HG03039 (cell line): ENCODE results near the gene POLN.

Experiments used
- ATAC-seq: cut with Tn5 transposase; IDR thresholded peaks from one replicate; pipeline ENCODE4 v1.9.1; 2021; ENCODE audit warnings: mild to moderate bottlenecking, moderate library complexity; ENCODE audit not compliant: unreplicated experiment

POLN gene

DNA sequence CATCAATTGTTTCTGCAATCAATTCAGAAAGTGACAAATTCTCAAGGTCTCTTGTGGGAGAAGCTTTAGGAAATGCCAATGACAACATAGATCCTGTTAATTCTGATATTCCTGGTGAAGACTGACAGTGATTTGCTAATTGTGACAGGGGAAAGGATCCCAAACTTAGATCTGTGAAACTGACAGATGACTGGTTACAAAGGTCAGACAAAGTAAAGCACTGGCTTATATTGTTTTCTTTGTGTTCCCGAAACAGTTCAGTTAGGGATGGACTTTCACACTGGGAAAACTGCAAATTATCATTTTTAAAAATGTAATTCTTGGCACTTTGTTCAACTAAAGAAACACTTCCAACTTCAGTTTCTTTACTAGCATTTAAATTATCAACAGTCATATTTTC lies 152.7 kb downstream of the POLN start:
- ATAC-seq = no peak

DNA sequence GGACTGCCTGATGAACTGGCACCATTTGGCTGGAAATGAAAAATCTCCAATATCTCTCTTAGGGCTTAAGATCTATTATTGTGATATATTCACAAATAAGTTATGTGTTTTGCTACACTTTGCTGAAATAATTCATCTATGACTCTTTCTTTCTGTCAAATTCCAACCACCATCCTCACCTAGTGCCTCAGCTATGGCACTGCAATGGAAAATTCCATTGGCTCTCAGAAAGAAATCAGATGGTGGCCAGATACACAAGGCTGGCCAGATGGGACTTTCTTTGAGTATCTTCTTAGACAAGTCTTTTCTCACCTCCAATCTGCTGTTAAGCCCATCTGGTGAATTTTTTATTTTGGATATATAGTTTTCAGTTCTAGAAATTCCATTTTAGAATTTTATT lies 154.8 kb downstream of the POLN start:
- ATAC-seq = no peak

DNA sequence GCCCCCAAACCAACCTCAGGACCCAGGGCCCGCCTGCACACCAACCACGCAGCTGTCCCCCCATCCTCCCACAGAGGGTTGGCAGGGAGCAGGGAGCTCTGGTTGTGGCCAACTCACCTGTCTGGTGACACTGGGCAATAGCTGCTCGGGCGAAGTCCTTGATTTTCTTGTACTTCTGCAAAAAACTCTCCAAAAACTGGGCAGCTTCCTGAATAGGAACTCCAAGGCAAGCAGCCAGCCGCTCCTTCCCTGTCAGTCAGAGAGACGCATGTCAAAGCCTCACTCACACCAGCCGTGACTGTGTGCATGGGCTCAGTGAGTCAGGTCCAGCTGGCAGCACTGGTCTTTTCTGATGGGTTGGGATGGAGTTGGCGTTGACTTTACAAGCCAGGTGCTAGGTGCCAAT lies 156.4 kb downstream of the POLN start:
- no peak for ATAC-seq

DNA sequence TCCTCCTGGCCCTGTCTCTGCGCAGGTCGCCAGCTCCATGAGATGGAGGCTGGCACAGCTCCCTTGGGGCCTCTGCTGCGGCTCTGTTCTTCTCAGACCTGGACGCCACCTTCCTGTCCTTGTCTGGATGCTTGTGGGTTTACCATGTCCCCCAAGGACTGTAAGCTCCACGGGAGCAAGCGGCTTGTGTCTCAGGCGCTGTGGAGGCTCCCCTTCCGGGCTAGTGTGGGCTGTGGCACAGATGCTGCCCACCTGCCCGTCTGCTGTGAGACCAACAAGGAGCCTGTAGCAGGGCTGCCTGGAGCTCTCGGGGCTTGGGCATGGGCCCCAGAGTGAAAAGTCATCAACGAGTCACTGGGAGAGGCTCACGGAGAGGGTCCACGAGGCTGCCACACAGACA lies 157.6 kb downstream of the POLN start:
- no peak for ATAC-seq

DNA sequence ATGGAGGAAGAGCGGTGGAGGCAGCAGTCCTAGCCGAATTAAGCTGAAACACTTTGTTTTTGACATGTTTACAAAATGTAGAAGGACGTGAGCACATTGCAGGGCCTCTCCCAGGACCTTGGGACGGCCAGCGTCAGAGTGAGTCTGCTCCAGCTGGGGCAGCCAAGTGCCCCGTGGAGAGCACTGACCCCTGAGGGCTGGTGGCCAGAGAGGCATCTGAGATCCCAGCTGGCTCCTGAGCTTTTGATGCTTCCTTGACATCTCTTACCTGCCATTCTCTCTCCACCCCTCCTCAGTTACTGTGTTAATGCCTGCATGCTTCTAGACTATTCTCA lies 158.1 kb downstream of the POLN start:
- no peak for ATAC-seq

DNA sequence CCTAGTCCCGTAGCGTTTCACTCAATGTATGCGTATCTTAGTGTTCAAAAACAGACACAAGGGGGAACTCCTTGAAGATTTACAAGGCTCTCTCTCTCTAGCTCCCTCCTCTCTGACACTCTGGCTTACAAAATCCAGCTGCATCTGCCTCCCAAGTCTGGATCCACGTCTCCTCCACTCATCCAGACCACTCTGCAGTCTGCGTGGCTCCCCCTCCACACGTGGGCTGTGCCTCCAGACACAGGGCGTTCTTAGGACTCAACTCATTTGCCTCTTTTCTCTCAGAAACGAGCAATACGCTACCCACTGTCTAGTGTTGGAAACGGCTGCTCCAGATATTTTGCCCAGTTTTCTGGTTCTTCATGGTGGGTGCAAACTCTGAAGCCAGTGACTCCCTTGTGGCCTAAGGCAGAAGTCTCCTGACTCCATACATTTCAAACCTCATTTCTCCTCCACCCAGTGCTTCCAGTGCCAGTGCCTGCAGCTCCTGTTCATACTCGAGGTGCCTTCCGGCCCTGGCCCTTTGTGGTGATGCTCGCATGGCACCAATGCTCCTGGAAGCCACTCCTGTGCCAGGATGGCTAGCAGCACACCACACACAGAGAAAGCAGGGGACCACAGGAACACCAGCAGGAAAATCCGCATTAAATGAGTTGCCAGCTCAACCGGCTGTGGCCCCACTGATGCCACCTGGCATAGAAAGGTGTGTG lies 158.7 kb downstream of the POLN start:
- no peak for ATAC-seq

DNA sequence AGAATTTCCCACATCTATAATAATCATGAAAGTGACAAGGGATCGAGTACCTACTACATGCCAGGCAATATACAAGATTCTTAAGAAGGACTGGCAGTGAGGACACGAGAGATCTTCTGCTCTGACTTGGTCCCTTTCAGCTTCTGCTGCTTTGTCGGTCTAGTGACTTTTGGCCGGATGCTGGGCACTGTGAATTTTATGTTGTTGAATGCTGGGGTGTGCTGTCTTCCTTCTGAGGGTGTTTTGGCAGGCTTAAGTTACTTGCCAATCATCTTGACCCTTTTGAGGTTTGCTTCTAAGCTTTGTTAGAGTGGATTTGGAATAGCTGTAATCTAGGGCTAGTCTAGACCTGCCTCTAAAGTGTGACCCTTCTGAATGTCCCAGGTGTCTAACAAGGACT lies 159.3 kb downstream of the POLN start:
- no peak for ATAC-seq

DNA sequence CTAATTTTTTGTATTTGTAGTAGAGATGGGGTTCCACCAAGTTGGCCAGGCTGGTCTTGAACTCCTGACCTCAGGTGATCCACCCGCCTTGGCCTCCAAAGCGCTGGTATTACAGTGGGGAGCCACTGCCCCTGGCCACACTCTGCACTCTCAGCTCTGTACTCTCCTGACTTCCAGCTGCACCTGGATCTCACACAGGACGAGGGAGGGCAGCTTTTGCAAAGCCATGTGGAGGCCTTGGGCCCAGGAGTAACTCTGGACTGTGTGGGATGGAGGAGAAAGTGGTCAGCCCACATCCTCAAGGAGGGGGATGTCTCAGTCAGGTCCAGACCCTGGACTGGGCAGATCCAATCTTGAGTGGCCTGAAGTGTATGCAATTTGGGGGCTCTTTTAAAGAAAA lies 159.8 kb downstream of the POLN start:
- ATAC-seq = no peak

DNA sequence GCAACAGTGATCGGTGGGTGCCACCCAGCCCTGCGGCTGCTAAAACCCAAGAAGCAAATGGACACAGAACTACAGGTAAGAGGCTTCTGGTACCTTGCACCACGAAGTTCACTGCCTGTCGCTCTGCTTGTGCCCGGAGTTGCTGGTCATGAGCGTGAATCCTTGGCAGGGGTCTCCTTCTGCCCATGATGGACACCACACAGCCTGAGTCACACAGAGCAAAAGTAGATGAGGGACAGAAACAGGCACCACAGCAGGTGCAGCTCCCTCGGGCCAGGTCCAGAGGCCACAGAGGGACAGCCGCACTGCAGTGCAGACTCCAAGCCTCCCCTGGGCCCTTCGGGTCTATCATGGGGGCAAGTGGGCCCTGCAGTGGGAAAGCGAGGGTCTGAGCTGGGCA lies 160.4 kb downstream of the POLN start:
- no peak for ATAC-seq

DNA sequence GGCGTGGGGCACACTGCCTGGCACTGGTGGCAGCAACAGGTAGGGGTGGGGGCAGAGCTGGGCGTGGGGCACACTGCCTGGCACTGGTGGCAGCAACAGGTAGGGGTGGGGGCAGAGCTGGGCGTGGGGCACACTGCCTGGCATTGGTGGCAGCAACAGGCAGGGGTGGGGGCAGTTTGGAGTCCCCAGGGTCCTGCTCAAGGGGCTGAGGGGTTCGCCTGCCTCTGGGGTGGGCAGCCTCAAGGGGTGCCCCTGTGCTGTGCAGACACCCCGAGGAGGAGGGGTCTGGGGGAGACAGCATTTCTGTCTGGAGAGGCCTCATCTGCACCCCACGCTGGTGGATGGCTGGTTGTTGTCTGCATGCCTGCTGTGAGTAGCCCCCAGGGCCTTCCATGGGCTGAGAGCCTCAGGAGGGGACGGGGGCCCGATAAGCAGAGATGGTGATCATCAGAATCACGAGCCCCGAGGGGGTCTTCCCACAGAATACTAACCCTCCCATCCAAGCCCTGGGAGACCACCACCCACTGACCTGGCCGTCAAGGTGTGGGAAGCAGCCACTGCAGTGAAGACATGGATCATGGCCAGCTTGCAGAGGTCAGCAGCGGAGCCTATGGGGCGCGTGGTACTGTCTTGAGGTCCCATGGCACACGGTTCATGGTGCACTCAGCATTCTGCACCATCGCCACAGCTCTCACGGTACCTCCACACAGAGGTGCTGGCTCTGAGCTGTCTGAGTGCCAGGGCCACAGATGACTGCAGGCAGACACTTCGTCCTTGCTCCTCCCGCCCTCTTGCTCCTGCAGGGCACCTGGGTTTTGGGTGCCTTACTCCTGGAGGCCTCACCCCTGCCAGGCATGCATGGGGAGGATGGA lies 161.3 kb downstream of the POLN start:
- no peak for ATAC-seq

DNA sequence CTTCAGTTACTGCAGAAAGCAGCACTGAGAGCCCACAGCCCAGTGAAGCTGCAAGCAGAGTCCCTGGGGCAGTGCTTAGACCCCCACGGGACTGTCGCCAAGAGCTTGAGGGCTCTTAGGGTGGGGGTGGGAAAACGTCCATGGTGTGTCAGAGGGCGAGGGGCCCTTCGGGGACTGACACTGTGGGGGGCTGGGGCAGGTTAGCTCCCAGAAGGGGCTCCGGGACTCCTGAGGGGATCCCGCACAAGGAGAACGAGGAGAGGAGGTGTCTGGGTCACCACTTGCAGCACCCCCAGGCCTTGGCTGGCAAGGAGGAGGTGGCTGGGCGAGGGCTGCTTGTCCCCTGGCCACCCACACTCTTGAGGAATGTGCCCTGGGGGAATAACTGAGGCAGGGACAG lies 162.0 kb downstream of the POLN start:
- no peak for ATAC-seq

DNA sequence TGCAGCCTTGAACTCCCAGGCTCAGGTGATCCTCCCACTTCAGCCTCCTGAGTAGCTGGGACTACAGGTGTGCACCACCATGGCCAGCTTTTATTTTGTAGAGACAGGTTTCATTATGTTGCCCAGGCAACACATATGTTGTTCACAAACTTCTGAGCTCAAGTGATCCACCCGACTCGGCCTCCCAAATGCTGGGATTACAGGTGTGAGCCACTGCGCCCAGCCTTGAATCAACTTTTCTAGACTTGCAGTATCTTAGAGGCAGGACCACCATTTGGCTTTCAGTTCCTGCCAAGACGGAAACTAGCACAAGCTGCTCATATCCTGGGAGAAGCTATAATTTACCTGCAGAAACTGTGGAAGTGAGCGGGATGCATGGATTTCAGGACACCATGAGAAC lies 162.9 kb downstream of the POLN start:
- no peak for ATAC-seq

DNA sequence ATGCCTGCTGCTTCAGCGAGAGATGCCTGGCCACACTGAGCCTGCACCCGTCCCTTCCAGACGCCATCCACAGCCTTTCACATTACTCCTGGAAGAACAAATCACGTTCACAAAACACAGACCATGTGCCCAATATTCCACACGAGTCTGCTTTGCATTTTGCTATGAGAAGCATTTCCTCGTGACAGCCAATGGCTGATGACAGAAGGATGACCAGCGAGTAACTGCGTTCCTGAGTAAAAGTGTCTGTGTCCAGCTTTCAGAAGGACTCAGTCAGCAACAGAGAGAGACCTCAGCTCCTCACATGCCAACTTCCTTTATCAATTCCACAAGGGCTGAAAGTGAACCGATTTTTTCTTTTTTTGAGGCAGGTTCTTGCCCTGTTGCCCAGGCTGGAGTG lies 163.3 kb downstream of the POLN start:
- ATAC-seq = no peak

DNA sequence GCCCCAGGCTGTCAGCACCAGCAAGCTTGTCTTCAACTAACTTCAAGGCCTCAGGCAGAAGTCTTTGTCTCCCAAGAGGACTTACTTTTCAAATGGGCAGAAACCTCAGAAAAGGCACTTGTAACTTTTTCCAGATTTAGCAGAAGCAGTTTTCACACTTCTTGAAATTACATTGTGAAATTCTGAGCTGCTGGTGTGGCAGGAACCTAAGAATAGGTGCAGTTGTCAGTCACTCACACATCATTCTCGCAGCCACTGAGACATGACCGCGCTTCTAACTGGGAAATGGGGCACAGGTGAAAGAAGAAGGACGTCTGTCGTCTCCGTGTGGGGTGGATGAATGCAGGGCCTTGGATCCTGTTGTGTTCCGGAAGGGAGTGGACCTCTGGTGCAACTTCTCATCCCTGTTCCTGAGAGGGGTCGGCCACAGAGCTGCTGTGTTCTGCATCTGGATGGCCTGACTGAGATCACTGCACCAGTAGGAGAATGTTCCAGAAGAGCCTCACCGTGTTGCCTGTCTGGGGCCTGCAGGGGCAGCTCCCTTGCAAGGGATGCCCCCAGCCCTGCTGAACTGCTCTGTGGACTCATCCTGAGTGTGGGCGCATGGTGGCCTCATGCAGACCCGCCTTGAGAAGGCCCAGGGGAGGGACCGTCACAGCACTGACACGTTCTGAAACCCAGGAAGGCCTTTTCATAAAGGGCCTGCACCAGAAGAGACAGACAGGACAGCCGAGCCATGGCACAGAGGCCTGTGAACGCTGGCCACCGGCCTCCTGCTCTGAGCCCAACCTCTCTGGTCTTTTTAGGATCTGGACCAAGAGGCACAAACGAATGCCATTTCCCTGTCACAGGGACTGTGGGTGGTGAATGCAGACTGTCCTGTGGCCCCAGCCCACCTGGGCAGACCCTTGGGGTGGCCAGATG lies 164.1 kb downstream of the POLN start:
- no peak for ATAC-seq

DNA sequence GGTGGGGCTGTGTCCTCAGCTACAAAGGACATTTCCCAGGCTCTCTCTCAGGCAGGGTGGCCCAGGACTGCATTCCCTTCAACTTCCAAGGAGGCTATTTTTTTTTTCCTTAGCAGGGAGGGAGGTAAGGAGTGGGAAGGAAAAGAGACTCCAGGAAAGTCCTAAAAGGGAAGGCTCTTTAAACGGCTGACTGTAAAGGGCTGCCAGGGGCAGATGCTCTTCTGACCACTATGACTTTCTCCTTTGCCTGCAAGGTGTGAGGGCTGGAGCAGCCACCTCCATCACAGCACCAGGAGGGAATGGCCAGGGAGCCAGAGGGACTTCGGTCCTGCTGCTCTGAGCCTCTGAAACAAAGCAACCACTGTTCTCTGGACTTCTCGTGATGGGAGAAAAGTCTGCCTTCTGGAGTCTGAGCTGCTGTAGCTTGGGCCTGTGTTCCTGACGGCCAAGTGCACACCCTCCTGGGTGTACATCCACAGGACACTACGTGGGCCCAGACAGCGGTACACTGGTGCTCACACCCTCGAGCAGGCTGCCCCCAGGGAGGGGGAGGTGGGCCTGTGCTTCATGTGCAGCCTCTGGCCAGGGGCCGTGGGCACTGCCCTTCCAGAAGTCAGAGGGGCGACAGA lies 164.9 kb downstream of the POLN start:
- no peak for ATAC-seq

DNA sequence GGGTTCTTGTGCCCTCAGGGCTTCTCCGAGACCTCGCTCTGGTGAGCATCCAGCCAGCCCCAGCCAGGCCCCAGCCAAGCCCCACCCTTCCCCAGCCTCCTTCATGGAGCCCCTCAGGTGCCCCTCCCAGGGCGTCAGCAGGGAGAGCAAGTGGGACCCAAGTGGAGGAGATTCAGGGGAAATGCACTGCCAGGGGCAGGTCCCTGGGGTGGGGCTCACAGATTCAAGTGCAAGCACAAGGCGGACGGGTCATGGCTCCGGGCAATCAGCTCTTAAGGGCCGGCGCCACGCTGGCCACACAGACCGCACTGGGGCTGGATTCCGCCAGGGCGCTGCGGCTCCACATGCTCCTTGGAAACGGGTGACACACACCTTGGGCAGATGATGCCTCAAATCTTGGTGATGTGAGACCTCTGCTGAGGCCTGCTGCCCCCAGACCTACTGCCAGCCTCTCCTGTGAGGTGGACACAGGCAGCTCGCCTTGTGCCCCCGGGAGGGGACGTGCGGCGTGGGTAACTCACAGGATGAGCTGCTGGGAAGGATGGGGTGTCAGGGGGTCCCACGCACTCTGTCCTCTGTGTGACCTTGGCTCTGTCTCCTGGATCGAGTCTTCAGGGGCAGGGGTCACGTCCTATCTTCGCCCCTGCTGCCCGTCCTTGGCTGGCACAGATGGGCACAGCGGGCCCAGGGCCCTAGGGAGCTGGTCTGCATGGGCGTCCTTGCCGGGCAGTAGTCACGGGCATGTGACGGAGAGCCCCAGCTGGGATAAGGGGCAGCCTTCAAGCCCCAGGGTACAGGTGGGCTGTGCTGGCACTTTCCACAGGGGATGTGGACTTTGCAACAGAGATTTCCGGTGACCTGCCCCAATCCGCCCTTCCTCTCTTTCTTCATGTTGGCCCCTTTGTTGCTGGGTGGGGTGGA lies 165.7 kb downstream of the POLN start:
- ATAC-seq = no peak

DNA sequence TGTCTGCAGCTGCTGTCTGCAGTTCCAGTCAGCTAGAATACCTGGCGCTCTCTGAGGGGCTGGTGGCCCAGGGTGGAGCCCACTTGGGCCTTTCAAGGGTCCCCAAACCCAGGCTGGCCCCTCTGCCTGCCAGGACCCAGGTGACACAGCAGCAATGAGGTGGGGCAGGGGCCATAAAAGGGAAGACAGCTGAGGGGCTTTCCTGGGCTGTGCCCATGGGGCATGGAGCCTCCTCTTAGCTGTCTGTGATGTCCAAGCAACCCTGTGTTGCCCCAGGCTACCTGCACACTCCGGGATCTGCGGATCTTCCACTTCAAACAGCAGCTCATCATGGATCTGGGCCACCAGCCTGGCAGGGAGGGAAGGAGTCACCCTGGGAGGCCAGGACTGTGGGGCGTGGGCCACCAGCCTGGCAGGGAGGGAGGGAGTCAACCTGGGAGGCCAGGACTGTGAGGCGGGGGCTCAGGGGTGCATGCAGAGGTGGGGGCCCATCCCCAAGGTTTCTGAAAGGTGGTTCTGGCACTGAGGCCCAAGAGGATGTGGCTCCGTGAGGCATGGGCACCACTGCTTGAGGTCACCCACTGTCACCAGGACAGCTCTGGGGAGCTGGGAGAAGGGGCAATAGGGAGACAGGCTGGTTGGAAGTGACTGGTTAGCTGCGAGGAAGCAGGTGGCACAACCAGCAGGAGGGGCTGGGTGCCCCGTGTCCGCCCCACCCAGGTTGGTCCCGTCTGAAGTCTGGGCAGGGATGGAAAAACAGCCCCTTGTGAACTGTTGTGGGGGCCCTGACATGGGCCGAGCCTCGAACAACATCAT lies 166.5 kb downstream of the POLN start:
- ATAC-seq = no peak

DNA sequence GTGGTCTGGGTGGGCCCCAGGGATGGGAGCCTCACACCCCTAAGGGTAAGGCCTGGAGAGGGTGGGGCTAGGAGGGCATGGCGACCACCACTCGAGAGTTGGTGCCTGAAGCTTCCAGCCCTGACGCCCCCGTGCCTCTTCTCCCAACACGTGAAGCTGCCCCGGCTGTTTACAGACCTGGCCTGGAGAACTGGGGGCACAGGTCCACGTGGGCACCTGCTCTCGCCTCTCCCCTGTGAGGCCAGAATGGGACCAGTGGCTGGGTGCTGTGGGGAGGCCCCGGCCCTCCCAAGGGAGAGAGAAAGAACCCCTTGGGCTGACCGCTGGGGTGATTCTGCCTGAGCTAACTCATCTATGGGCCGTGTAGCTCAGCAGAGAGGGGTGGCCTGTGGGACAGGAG lies 167.3 kb downstream of the POLN start:
- no peak for ATAC-seq

DNA sequence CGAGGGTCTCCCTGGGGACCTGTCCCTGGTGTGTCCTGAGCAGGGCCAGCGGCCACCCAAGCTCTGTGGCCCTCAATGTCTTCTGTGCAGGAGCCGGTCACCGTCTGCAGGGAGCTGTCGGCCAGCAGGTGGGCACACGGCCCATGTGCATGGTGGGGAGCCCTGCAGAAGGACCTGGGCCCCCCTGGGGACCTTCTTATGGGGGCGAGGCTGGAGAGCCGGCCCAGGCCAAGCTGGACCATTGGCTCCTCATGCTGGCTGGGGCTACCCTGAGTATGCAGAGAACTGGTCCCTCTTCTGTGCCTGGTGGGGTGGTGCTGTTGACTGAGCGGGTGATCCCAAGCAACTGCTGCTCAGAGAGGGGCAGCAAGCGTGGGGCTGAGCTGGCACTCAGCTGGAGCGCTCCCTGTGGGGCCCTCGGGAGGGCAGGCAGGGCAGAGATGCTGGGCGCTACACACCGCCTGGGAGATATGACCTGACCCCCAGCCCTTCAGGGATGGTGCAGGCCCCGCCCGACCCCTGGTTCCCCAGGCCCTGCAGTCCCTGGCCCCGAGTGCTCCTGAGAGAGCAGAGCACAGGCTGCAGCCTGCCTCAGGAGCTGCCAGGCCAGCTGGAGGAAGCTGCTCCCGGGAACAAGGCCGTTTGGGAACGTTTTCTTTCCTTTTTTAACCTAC lies 168.0 kb downstream of the POLN start:
- ATAC-seq = no peak
